GM12878 (cell line): ENCODE results near the gene PLEKHJ1. TPM values are rescaled to one million over a fixed set of nuclear protein-coding genes. Genes with fewer than 3 reads are reported as not detected.

ENCODE experiments used
- ATAC-seq: fragments of 200-7000 bp; cut with Tn5 transposase; 3 replicates; pipeline ENCODE4 v1.9.1; 2020; ENCODE audit warnings: mild to moderate bottlenecking, moderate library complexity
- BruUV-seq: library from RNA; stranded (reverse); fragments of 400-500 nt; replicated peaks from 2 replicates; lab custom pipeline; 2021; lab: Mats Ljungman, UMichigan
- CTCF ChIA-PET: fragments of 300-600 bp; sonication (Branson Sonifier 250); formaldehyde crosslinking; extraction: SDS; loops from one replicate; lab custom pipeline; 2021; ENCODE audit warnings: inconsistent platforms; lab: Yijun Ruan, JAX
- POLR2A ChIA-PET: fragments of 350-600 bp; formaldehyde crosslinking; extraction: SDS; loops from one replicate; lab custom pipeline; 2021; ENCODE audit warnings: inconsistent platforms; lab: Charles Lee
- RAD21 ChIA-PET: fragments of 300-600 bp; sonication (Branson Sonifier 250); formaldehyde crosslinking; loops from one replicate; lab custom pipeline; 2023; ENCODE audit warnings: antibody characterized with exemption; ENCODE audit not compliant: unreplicated experiment; lab: Charles Lee
- SMC1A ChIA-PET: fragments of 300-600 bp; sonication (Branson Sonifier 250); formaldehyde crosslinking; loops from one replicate; lab custom pipeline; 2023; ENCODE audit not compliant: unreplicated experiment, uncharacterized antibody; lab: Charles Lee
- DNase-seq: peaks from one replicate; pipeline ENCODE4 v3.0.0-alpha.2; 2011; ENCODE audit warnings: low read depth, low spot score
- FAIRE-seq: peaks from 3 replicates; lab custom pipeline; 2011; peaks lifted over from hg19 to GRCh38; lab: Jason Lieb, UNC
- H2AFZ ChIP-seq: 2 replicates; pipeline ENCODE4 v1.6.0; 2011; ENCODE audit warnings: low read depth, low read length, control low read depth; ENCODE audit not compliant: control insufficient read depth
- H3K27ac ChIP-seq: 2 replicates; pipeline ENCODE4 v1.5.1; 2011; ENCODE audit warnings: control low read depth; ENCODE audit not compliant: control insufficient read depth, insufficient read depth
- H3K27me3 ChIP-seq, 2 experiments: replicated peaks in 1 of 2; 2 replicates each; pipeline versions ENCODE4 v1.6.0 to v1.6.1; 2011; ENCODE audit warnings: low read length in 1 of 2; ENCODE audit not compliant: control insufficient read depth in 2 of 2, insufficient read depth in 2 of 2
- H3K36me3 ChIP-seq, 2 experiments: 2 replicates each; pipeline ENCODE4 v1.5.1; 2011; ENCODE audit warnings: low read length in 1 of 2; ENCODE audit not compliant: control insufficient read depth in 2 of 2, insufficient read depth in 2 of 2
- H3K4me1 ChIP-seq: 2 replicates; pipeline ENCODE4 v1.6.1; 2011; ENCODE audit warnings: mild to moderate bottlenecking, low read length, moderate library complexity, mixed read lengths; ENCODE audit not compliant: control insufficient read depth, insufficient read depth
- H3K4me2 ChIP-seq: 2 replicates; pipeline ENCODE4 v1.6.0; 2011; ENCODE audit warnings: control low read depth; ENCODE audit not compliant: control insufficient read depth, insufficient read depth
- H3K4me3 ChIP-seq: fragments of 200-600 bp; sonication (generic); 2 replicates; pipeline ENCODE4 v1.5.1; 2016
- H3K79me2 ChIP-seq: 2 replicates; pipeline ENCODE4 v1.6.0; 2011; ENCODE audit warnings: low read length; ENCODE audit not compliant: control insufficient read depth, insufficient read depth
- H3K9ac ChIP-seq: 2 replicates; pipeline ENCODE4 v1.8.0; 2011; ENCODE audit warnings: low read length, control low read depth, mixed read lengths; ENCODE audit not compliant: control insufficient read depth, insufficient read depth
- H3K9me3 ChIP-seq: replicated peaks from 3 replicates; pipeline ENCODE4 v1.5.1; 2011; ENCODE audit warnings: mild to moderate bottlenecking, low read length; ENCODE audit not compliant: control insufficient read depth, insufficient read depth
- H4K20me1 ChIP-seq: 2 replicates; pipeline ENCODE4 v1.6.0; 2011; ENCODE audit not compliant: control insufficient read depth, insufficient read depth
- CREM ChIP-seq: IDR thresholded peaks from 2 replicates; pipeline ENCODE4 v1.6.1; 2014; ENCODE audit warnings: antibody characterized with exemption, low read depth
- NFIC ChIP-seq: IDR thresholded peaks from 2 replicates; pipeline ENCODE4 v1.6.1; 2012; ENCODE audit warnings: low read depth, mild to moderate bottlenecking, inconsistent platforms, low read length, moderate library complexity
- NR2F1 ChIP-seq: fragments of 450-650 bp; conservative IDR thresholded peaks from 2 replicates; pipeline ENCODE4 v1.6.1; 2017; ENCODE audit warnings: mild to moderate bottlenecking
- STAT1 ChIP-seq: fragments of 450-650 bp; conservative IDR thresholded peaks from 2 replicates; pipeline ENCODE4 v1.6.1; 2014; ENCODE audit warnings: antibody characterized with exemption, mild to moderate bottlenecking
- STAT3 ChIP-seq: IDR thresholded peaks from 2 replicates; pipeline ENCODE4 v1.6.1; 2011; ENCODE audit warnings: low read depth, low read length, improper control_type of control experiment
- TAF1 ChIP-seq: IDR thresholded peaks from 2 replicates; pipeline ENCODE4 v1.6.1; 2011; ENCODE audit warnings: mild to moderate bottlenecking, low read depth, low read length, borderline replicate concordance
- WGBS: methylation state at CpG from one replicate; pipeline ENCODE4 v1.1.6; 2016; ENCODE audit warnings: low lambda C conversion rate; ENCODE audit not compliant: insufficient replicate concordance, insufficient coverage; ENCODE audit errors: missing lambda C conversion rate; 5-methylcytosine and 5-hydroxymethylcytosine counted together
- in situ Hi-C: fragments of 300-500 bp; cut with MboI; formaldehyde crosslinking; loops from 9 replicates; pipeline ENCODE4 v1.14.3; 2018; ENCODE audit warnings: mixed read lengths
- intact Hi-C: fragments of 100-400 bp; cut with micrococcal nuclease; formaldehyde crosslinking; loops from one replicate; pipeline ENCODE4 v1.14.2; 2022; ENCODE audit not compliant: unreplicated experiment
- polyA plus RNA-seq, 11 experiments: library from polyadenylated mRNA; depleted of rRNA in 4 of 11; unstranded in 6 of 11; stranded (reverse) in 5 of 11; fragments of >200 nt; fragmentation: Nextera tagmentation in 4 of 11; fragmentation: Illumina TruSeq in 1 of 11; extraction: Ambion mirVana in 4 of 11; extraction: Trizol in 1 of 11; gene quantifications; 1 replicate in 1 of 11; 2 replicates in 10 of 11; pipeline versions ENCODE4 v1.2.1 to v1.2.3, GENCODE V29; 2011 to 2016; ENCODE audit warnings: inconsistent platforms in 2 of 11, missing spikeins in 2 of 11, low read depth in 1 of 11
- total RNA-seq, 4 experiments: library from RNA; depleted of rRNA in 3 of 4; stranded (reverse); fragments of >200 nt in 3 of 4; fragmentation: Illumina TruSeq in 1 of 4; extraction: Trizol in 1 of 4; gene quantifications; 2 replicates each; pipeline versions ENCODE4 v1.2.1 to v1.2.3, GENCODE V29; 2013 to 2021
- TF ChIP-seq, protein P1 (sequence below): fragments of 450-650 bp; IDR thresholded peaks from 2 replicates; pipeline ENCODE4 v1.6.1; 2017; ENCODE audit warnings: low read depth, mild to moderate bottlenecking, moderate library complexity
- TF ChIP-seq, protein P2 (sequence below): IDR thresholded peaks from 2 replicates; pipeline ENCODE4 v1.6.1; 2012; ENCODE audit warnings: low read depth, low read length, improper control_type of control experiment
- TF ChIP-seq, protein P3 (sequence below): fragments of 450-650 bp; IDR thresholded peaks from 2 replicates; pipeline ENCODE4 v1.6.1; 2018; ENCODE audit warnings: borderline replicate concordance, mild to moderate bottlenecking; ENCODE audit not compliant: partially characterized antibody
- TF ChIP-seq, protein P4 (sequence below): fragments of 450-650 bp; IDR thresholded peaks from 2 replicates; pipeline ENCODE4 v1.6.1; 2017; ENCODE audit warnings: borderline replicate concordance
- TF ChIP-seq, protein P5 (sequence below): fragments of 450-650 bp; IDR thresholded peaks from 2 replicates; pipeline ENCODE4 v1.6.1; 2017; ENCODE audit warnings: antibody characterized with exemption, mild to moderate bottlenecking, moderate library complexity

Gene PLEKHJ1
- total and polyA plus RNA-seq, 10 of the 15 experiments (the other 5 are each of a cell fraction or from before 2014, with no cell fraction given) = 1.3 to 133 (median 75.0) TPM

DNA sequence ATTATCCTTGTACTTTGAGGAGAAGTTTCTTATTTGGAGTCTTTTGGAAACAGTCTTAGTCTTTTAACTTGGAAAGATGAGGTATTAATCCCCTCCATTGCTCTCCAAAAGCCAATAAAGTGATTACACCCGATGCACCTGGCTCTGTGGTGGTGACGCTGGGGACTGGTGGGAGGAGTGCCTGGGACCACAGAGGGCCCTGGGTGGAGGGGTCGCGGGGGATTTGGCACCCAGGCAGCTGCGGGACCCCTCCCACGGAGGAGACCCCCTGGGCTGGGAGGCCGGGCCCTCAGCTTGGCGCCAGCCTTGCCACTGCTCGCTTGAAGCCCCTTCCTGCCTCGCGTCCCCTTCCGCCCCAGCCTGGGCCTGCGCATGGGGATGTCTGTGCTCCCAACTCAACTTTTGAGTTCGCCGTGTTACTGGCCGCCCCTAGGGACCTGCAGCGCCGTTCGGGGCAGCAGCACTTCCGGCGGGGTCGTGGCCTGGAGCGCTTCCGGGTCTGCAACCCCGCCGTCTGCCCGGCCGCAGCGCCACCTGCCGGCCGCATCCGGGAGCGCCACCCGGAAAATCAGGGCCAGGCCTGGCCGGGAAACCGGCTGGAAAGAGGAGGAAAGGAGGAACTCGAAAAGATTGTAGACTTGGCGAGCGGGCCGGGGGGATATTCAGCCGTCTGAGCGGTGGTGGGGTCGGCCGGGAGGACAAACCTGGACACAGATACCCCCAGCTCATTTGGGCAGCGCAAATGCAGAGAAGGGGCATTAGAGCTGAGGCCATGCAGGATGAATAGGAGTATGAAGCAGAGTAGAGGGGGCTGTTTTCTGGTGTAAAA is 37.4 kb upstream of the PLEKHJ1 start:
- RAD21 ChIA-PET = interaction anchor here (0.6 to 4.5 kb wide), 5 partner anchors 35 to 118 kb away, joined by 4 to 44 read pairs (median 5); no protein-coding TSS in a partner anchor
- ATAC-seq (peak; percentile 71), FAIRE-seq (peak; percentile 89), DNase-seq (peak; percentile 65)
- intact Hi-C loops = loop anchor here (1.0 to 10.0 kb wide), 3 partner anchors 37 to 511 kb away; partner anchors contain the start of genes PLEKHJ1, SF3A2, SGTA and THOP1
- Histone ChIP-seq H3K9me3 (no peaks in the 10 kb centered on the region), H3K27ac (peak overlapping the region; percentile 49), H3K27me3 (no peaks in the 10 kb centered on the region), H3K4me2 (peak overlapping the region; percentile 92), H3K4me1 (peaks cover 9% of the 10 kb centered on the region), H3K79me2 (peaks cover 57% of the 10 kb centered on the region), H2AFZ (no peak overlapping the region), H4K20me1 (peaks cover 13% of the 10 kb centered on the region), H3K4me3 (peak overlapping the region; percentile 95), H3K9ac (peak overlapping the region; percentile 58; the same call in 1 of the 2 replicates), H3K36me3 (peaks cover 4 to 19% of the 10 kb centered on the region in 2 experiments)
- BruUV-seq = no TSS peak
- CTCF ChIA-PET = interaction anchor here (1.0 to 6.4 kb wide), 12 partner anchors 12 to 377 kb away, joined by 3 to 46 read pairs (median 7); partner anchors contain the start of genes PLEKHJ1 and TIMM13
- POLR2A ChIA-PET = interaction anchor here (1.3 to 3.5 kb wide), 3 partner anchors 15 to 102 kb away, joined by 3 to 16 read pairs (median 3); no protein-coding TSS in a partner anchor
- in situ Hi-C loops = loop anchor here (5.0 to 10.0 kb wide), 3 partner anchors 36 to 341 kb away; partner anchors contain the start of genes PLEKHJ1 and SF3A2
- 2% methylated on average over 45 of the region's 45 CpGs for WGBS
- SMC1A ChIA-PET = interaction anchor here (0.9 to 5.1 kb wide), 6 partner anchors 12 to 119 kb away, joined by 3 to 30 read pairs (median 4); no protein-coding TSS in a partner anchor
- TF ChIP-seq, protein P1, sequence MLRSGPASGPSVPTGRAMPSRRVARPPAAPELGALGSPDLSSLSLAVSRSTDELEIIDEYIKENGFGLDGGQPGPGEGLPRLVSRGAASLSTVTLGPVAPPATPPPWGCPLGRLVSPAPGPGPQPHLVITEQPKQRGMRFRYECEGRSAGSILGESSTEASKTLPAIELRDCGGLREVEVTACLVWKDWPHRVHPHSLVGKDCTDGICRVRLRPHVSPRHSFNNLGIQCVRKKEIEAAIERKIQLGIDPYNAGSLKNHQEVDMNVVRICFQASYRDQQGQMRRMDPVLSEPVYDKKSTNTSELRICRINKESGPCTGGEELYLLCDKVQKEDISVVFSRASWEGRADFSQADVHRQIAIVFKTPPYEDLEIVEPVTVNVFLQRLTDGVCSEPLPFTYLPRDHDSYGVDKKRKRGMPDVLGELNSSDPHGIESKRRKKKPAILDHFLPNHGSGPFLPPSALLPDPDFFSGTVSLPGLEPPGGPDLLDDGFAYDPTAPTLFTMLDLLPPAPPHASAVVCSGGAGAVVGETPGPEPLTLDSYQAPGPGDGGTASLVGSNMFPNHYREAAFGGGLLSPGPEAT = peak; percentile 32; the same call in 1 of the 2 replicates
- TF ChIP-seq STAT1 = no peak
- TF ChIP-seq, protein P2, sequence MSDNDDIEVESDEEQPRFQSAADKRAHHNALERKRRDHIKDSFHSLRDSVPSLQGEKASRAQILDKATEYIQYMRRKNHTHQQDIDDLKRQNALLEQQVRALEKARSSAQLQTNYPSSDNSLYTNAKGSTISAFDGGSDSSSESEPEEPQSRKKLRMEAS = peak; percentile 64; the same call in 1 of the 2 replicates
- TF ChIP-seq NFIC = no peak
- TF ChIP-seq, protein P3, sequence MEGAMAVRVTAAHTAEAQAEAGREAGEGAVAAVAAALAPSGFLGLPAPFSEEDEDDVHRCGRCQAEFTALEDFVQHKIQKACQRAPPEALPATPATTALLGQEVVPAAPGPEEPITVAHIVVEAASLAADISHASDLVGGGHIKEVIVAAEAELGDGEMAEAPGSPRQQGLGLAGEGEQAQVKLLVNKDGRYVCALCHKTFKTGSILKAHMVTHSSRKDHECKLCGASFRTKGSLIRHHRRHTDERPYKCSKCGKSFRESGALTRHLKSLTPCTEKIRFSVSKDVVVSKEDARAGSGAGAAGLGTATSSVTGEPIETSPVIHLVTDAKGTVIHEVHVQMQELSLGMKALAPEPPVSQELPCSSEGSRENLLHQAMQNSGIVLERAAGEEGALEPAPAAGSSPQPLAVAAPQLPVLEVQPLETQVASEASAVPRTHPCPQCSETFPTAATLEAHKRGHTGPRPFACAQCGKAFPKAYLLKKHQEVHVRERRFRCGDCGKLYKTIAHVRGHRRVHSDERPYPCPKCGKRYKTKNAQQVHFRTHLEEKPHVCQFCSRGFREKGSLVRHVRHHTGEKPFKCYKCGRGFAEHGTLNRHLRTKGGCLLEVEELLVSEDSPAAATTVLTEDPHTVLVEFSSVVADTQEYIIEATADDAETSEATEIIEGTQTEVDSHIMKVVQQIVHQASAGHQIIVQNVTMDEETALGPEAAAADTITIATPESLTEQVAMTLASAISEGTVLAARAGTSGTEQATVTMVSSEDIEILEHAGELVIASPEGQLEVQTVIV = no peak
- TF ChIP-seq, protein P4, sequence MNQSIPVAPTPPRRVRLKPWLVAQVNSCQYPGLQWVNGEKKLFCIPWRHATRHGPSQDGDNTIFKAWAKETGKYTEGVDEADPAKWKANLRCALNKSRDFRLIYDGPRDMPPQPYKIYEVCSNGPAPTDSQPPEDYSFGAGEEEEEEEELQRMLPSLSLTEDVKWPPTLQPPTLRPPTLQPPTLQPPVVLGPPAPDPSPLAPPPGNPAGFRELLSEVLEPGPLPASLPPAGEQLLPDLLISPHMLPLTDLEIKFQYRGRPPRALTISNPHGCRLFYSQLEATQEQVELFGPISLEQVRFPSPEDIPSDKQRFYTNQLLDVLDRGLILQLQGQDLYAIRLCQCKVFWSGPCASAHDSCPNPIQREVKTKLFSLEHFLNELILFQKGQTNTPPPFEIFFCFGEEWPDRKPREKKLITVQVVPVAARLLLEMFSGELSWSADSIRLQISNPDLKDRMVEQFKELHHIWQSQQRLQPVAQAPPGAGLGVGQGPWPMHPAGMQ = no peak
- TF ChIP-seq CREM = peak; percentile 73
- TF ChIP-seq, protein P5, sequence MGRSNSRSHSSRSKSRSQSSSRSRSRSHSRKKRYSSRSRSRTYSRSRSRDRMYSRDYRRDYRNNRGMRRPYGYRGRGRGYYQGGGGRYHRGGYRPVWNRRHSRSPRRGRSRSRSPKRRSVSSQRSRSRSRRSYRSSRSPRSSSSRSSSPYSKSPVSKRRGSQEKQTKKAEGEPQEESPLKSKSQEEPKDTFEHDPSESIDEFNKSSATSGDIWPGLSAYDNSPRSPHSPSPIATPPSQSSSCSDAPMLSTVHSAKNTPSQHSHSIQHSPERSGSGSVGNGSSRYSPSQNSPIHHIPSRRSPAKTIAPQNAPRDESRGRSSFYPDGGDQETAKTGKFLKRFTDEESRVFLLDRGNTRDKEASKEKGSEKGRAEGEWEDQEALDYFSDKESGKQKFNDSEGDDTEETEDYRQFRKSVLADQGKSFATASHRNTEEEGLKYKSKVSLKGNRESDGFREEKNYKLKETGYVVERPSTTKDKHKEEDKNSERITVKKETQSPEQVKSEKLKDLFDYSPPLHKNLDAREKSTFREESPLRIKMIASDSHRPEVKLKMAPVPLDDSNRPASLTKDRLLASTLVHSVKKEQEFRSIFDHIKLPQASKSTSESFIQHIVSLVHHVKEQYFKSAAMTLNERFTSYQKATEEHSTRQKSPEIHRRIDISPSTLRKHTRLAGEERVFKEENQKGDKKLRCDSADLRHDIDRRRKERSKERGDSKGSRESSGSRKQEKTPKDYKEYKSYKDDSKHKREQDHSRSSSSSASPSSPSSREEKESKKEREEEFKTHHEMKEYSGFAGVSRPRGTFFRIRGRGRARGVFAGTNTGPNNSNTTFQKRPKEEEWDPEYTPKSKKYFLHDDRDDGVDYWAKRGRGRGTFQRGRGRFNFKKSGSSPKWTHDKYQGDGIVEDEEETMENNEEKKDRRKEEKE = no peak
- TF ChIP-seq STAT3 = no peak
- peak; percentile 80; the same call in 1 of the 2 replicates for TF ChIP-seq NR2F1
- TF ChIP-seq TAF1 = no peak; the same call in 1 of the 2 replicates
